Purkinje cell (primary cell): Measurements from ENCODE around the gene JCHAIN. TPM values are rescaled to one million over a fixed set of nuclear protein-coding genes. Genes with fewer than 3 reads are reported as not detected.

Source experiments
- polyA plus RNA-seq: library from polyadenylated mRNA; unstranded; fragments of >200 nt; fragmentation: Nextera tagmentation; gene quantifications from 2 replicates; pipeline ENCODE4 v1.2.1, GENCODE V29; 2014

The JCHAIN gene
- 0.34 TPM in 1 of 2 replicates, not detected in the other for polyA plus RNA-seq

DNA sequence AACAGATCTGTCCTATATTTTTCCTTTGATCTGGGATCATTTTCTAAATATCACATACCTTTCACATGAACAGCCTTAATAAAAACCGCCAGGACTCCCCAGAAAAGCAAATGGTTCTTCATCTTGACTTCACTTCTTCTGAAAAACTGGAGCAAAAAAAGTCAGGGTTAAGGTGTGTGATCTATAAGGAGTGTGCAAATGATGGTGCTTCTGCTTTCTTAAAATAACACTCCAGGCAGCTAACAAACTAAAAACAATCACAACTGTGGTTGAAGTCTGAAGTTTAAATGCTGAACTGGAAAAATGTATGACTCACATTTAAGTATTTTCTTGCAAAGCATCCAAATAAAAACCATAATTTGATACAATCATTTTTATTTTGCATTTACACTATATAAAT is at the start of gene JCHAIN:
Gene JCHAIN, minus strand, starts transcription at position 140 of the 400 bp plus-strand sequence. Its CDS starts 18 bp downstream, at position 122.

DNA sequence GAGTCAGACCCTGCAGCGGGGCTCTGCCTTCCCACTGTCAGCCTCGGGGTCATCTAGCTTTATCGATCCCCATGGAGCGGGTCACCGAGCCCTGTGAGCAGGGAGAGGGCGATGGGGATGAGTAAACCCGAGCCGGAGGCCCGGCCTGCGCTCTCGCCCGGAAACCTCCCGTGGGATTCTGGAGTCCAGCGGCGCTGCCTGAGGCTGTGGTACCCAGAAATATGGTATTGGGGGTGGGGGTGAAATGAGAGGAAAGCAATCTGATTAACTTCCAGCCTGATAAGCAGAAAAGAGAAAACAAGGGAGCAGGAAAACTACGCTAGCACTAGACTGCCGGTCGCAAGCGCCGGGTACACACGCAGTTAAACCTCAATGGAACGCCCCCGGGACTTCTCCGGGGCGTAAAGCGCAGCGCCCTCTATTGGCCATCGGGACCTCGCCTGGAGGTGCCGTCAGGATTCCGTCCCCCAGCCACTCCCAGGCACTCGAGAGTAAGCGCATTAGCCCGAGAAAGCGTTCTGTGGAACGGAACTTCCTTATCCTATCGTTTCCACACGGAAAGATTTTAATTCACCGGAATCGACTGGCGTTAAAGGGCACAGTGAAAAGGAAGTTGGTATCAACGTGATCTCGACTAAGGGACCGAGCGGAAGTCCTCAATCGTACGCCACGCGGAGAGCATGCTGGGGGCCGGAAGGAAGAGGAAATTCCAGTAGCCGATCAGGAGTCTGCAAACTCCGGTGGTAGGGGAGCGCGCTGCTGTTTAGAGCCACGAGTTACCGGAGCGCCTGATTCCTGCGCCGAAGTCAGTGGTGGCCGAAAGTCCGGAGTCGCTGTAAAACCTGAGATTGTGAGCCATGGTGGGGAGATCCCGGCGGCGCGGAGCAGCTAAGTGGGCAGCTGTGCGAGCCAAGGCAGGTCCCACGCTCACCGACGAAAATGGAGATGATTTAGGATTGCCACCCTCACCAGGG is 21.8 kb upstream of the JCHAIN start, which contains the start of gene UTP3:
Gene UTP3, plus strand, starts transcription at position 712 of the 974 bp plus-strand sequence. Its CDS starts 146 bp downstream, at position 858.

DNA sequence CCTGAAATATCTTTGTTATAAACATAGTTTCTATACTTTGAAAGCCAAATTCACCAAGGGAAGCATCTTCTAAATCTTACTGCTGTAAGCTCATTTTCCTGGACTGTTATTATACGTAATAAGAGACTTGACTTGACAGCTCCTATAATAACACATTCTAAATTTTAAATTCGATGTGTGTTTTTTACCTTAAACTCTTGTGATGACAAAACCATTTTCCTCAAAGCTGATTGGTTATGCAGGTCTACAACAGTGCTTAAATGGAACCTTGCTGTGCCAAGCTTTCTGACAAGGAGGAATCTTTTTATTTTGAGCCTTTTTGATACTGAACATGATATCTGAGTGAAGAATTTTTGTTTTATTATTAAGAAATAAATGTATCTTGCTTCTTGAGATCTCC is 37.9 kb downstream of the JCHAIN start, which contains the start of gene ENAM:
Gene ENAM, plus strand, starts transcription at position 301 of the 400 bp plus-strand sequence. CDS start 757 bp downstream, outside the sequence.

Other genes starting within 250 kb of the JCHAIN start
- gene MUC7, start 194.3 kb downstream of the JCHAIN start, polyA plus RNA-seq: not detected in 2 replicates
- not detected in 2 replicates for gene AMTN, start 147.9 kb downstream of the JCHAIN start, polyA plus RNA-seq
- gene AMBN, start 74.3 kb downstream of the JCHAIN start, polyA plus RNA-seq: not detected in 2 replicates
- gene ENAM, start 37.8 kb downstream of the JCHAIN start, polyA plus RNA-seq: not detected in 2 replicates
- 24.0 and 27.3 TPM in 2 replicates for gene UTP3, start 22.0 kb upstream of the JCHAIN start, polyA plus RNA-seq
- gene RUFY3, start 55.5 kb upstream of the JCHAIN start, polyA plus RNA-seq: 146 and 153 TPM in 2 replicates
- gene GRSF1, start 173.4 kb upstream of the JCHAIN start, polyA plus RNA-seq: 110 and 117 TPM in 2 replicates
- gene MOB1B, start 235.9 kb upstream of the JCHAIN start, polyA plus RNA-seq: 15.0 TPM in 2 replicates